ENCODE data around the gene FBXO42. TPM values are rescaled to one million over a fixed set of nuclear protein-coding genes. Genes with fewer than 3 reads are reported as not detected.

Gene FBXO42
- total RNA-seq, 4 donors from 2014 or later: 40.1 to 68.3 (median 58.1) TPM

DNA sequence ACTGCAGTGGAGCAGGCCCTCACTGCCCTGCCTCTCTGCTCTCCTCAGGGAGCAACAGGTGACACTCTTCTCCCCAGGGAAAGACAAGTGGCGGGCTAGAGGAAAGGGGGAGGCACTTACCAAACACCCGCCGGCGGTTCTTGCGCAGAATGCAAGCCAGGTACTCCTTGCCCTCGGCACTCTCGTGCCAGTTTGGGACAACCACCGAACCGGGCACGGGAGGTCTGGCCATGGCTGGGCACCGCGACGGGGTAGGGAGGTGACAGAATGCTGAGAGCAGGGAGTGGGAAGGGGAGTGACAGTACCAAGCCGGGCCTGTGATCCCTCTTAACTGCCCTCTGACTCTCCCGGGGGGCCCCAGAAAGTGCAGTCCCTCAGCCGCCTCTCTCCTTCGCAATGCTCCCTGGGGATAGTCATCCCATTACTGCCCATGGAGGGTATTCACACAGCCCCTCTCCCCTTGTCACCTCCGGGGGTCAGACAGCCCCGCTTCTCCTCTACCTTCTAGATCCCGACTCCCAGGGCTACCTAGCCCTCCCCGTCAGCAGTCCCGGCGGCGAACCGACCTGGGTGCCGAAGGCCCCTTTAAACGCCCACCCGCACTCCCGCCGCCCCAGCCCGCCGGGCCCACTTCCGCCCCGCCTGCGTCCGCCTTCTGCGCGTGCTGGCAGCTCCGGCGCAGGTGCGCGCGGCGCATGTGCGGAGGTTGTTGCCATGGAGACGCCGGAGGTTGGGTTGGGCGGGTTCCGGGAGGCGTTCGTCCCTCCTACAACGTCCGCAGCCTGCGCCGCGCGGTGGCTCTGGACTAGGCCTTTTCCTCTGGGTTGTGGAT is 115.6 kb downstream of the FBXO42 start, which contains the start of gene CPLANE2:
TSS of gene CPLANE2 (minus strand) at position 673 of the 832 bp plus-strand sequence. CDS start at position 232, 441 bp downstream.
- intact Hi-C loops (cut with DNase I; ENCODE audit: low total_unique reads): no loop called here
- 2 to 3% methylated on average over 50 to 57 of the region's 57 CpGs for WGBS, 2 donors
- DNase-seq (ENCODE audit: low spot score in 2 of 2): peak; percentile 92 to 99
- H3K4me3 ChIP-seq (ENCODE audit: low read depth, poor library complexity, severe bottlenecking): peak within 1 kb of the TSS; percentile 57
- no peak for TF ChIP-seq POLR2A (IDR thresholded peaks at IDR 0.05)
- TF ChIP-seq, protein P1, sequence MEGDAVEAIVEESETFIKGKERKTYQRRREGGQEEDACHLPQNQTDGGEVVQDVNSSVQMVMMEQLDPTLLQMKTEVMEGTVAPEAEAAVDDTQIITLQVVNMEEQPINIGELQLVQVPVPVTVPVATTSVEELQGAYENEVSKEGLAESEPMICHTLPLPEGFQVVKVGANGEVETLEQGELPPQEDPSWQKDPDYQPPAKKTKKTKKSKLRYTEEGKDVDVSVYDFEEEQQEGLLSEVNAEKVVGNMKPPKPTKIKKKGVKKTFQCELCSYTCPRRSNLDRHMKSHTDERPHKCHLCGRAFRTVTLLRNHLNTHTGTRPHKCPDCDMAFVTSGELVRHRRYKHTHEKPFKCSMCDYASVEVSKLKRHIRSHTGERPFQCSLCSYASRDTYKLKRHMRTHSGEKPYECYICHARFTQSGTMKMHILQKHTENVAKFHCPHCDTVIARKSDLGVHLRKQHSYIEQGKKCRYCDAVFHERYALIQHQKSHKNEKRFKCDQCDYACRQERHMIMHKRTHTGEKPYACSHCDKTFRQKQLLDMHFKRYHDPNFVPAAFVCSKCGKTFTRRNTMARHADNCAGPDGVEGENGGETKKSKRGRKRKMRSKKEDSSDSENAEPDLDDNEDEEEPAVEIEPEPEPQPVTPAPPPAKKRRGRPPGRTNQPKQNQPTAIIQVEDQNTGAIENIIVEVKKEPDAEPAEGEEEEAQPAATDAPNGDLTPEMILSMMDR (IDR thresholded peaks at IDR 0.05): no peak

DNA sequence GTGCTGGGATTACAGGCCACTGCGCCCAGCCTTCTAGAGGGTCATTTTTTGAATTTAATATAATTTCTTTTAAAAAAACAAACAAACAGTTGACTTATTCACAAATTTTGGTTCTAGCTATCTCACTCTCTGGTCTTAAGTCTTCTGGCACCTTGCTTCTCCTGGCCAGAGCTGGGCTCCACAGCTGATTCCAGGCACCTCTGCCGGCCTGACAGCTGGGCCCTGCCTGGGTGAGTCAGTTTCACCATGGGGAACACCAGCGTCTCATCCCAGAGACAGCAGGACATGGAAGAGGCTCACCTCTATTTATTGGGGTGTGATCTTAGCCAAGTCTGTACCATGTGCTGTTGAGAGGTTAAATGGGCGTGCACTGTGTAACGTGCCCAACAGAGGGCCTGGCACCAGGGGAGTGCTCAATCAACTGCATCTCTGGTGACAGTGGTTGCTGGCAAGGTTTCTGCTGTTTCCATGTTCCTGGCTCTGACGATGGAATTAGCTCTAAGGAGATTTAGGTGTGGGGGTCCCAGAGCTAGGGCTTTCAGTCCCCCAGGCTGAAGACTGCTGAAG is 116.3 kb downstream of the FBXO42 start:
- TF ChIP-seq, protein P1 (IDR thresholded peaks at IDR 0.05): no peak
- no peak for TF ChIP-seq POLR2A (IDR thresholded peaks at IDR 0.05)
- intact Hi-C loops (cut with DNase I; ENCODE audit: low total_unique reads): no loop called here
- H3K4me3 ChIP-seq (ENCODE audit: low read depth, poor library complexity, severe bottlenecking): peak overlapping the region; percentile 57
- 25 to 36% methylated on average over 6 of the region's 6 CpGs for WGBS, 2 donors
- peak in 1 of 2 donors; percentile 66 for DNase-seq (ENCODE audit: low spot score in 2 of 2)

DNA sequence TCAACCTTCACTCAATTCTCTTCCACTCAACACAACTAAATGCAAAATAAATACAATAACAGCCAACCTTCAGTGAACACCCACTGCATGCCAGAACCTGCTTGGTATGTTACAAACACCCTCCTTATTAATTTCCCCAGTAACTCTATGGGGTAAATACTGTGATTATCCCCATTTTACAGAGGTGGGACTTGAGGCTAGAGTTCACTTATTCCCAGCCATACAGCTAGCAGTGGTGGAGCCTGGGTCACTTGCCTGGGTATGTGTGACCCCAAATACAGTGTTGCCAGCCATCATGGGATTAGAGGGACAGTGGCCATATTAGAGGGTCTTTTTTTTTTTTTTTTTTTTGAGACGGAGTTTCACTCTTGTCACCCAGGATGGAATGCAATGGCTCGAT is 116.9 kb downstream of the FBXO42 start:
- intact Hi-C loops (cut with DNase I; ENCODE audit: low total_unique reads): no loop called here
- no peak for TF ChIP-seq POLR2A (IDR thresholded peaks at IDR 0.05)
- TF ChIP-seq, protein P1 (IDR thresholded peaks at IDR 0.05): no peak
- DNase-seq (ENCODE audit: low spot score in 2 of 2): no peak
- no peak overlapping the region for H3K4me3 ChIP-seq (ENCODE audit: low read depth, poor library complexity, severe bottlenecking)
- WGBS, 2 donors: 84 to 95% methylated on average over 2 of the region's 2 CpGs

DNA sequence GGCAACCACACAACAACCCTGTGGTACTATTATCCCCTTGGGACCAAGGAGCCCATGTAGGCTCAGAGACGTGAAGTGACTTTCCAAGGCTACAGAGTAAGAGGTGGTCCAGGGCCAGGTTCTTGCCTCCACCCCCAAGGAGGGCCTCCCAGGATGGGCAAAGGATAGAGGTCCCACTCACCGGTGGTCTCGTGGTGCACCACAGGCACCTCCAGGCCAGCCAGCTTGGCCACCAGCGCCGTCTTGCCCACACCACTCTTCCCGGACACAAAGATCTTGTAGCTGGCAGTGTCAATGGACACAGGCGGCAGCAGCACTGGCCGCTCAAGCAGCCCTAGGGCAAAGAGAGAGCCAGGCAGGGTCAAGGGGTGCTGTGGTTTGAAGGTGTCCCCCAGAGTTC is 118.8 kb downstream of the FBXO42 start:
- WGBS, 2 donors: 94% methylated on average over 8 of the region's 8 CpGs
- no peak for DNase-seq (ENCODE audit: low spot score in 2 of 2)
- TF ChIP-seq, protein P1 (IDR thresholded peaks at IDR 0.05): no peak
- no peak for TF ChIP-seq POLR2A (IDR thresholded peaks at IDR 0.05)
- no peak overlapping the region for H3K4me3 ChIP-seq (ENCODE audit: low read depth, poor library complexity, severe bottlenecking)
- intact Hi-C loops (cut with DNase I; ENCODE audit: low total_unique reads): no loop called here

DNA sequence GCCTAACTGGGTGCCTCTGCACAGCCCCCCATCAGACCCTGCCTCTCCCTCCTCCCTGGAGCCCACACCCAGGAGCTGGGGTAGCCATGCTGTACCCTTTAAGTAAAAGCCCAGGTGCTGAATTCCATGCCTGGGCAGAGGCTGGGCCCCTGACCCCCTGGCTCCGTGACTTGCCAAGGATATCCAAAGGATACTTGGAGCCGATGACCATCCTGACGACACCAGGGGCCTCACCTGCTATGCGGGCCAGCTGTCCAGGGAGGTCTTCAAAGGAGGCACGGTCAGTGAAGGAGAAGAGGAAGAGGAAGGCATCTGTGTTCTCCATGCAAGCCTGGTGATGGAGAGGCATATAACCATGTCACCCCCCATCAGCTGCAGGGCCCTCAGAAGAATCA is 120.0 kb downstream of the FBXO42 start:
- DNase-seq (ENCODE audit: low spot score in 2 of 2): no peak
- intact Hi-C loops (cut with DNase I; ENCODE audit: low total_unique reads): no loop called here
- H3K4me3 ChIP-seq (ENCODE audit: low read depth, poor library complexity, severe bottlenecking): no peak overlapping the region
- WGBS, 2 donors: 84 to 96% methylated on average over 5 of the region's 5 CpGs
- TF ChIP-seq, protein P1 (IDR thresholded peaks at IDR 0.05): no peak
- no peak for TF ChIP-seq POLR2A (IDR thresholded peaks at IDR 0.05)
